KOPT-K1 (cell line): ENCODE data around the gene BRF1.

Source experiments
- H3K27ac ChIP-seq: fragments of 200-600 bp; sonication (generic); 2 replicates; pipeline ENCODE4 v1.5.1; 2016; ENCODE audit warnings: antibody characterized with exemption, mild to moderate bottlenecking, low read depth, low read length; ENCODE audit not compliant: poor library complexity, severe bottlenecking
- H3K36me3 ChIP-seq: fragments of 200-600 bp; sonication (generic); 2 replicates; pipeline ENCODE4 v1.5.1; 2017; ENCODE audit warnings: antibody characterized with exemption, mild to moderate bottlenecking, low read length, moderate library complexity; ENCODE audit not compliant: insufficient read depth
- H3K9me3 ChIP-seq: fragments of 200-600 bp; sonication (generic); 2 replicates; pipeline ENCODE4 v1.5.1; 2017; ENCODE audit warnings: antibody characterized with exemption, low read length, mild to moderate bottlenecking; ENCODE audit not compliant: insufficient read depth, poor library complexity, severe bottlenecking

The BRF1 gene

GRCh38 chr14:105256292-105256960, 44.4 kb downstream of the BRF1 start:
- H3K27ac ChIP-seq: no peak overlapping the region
- peaks cover 36% of the 10 kb centered on the region for H3K36me3 ChIP-seq
- no peaks in the 10 kb centered on the region for H3K9me3 ChIP-seq

- H3K27ac ChIP-seq: no peak overlapping the region
- no peaks in the 10 kb centered on the region for H3K9me3 ChIP-seq
- peaks cover 47% of the 10 kb centered on the region for H3K36me3 ChIP-seq
Observed at GRCh38 chr14:105255021-105255507, 45.7 kb downstream of the BRF1 start.

DNA sequence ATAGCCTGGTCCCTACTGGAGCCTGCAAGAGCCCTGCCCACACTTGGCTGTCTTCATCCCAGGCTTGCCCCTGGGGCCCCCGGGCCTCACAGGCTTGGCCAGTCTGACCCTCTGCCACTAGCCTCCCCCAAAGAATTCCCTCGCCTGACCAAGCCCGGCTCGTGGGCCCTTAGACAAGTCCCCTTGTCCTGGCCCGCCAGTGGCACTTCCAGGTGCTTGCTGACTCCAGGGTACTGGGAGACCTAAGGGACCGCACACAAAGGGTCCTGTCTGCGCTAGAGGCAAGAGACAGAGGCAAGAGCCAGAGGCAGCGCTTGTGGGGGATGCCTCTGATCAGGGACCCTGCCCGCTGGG, 47.5 kb downstream of the BRF1 start:
- Histone ChIP-seq H3K9me3 (no peaks in the 10 kb centered on the region), H3K27ac (no peak overlapping the region), H3K36me3 (peaks cover 49% of the 10 kb centered on the region)

DNA sequence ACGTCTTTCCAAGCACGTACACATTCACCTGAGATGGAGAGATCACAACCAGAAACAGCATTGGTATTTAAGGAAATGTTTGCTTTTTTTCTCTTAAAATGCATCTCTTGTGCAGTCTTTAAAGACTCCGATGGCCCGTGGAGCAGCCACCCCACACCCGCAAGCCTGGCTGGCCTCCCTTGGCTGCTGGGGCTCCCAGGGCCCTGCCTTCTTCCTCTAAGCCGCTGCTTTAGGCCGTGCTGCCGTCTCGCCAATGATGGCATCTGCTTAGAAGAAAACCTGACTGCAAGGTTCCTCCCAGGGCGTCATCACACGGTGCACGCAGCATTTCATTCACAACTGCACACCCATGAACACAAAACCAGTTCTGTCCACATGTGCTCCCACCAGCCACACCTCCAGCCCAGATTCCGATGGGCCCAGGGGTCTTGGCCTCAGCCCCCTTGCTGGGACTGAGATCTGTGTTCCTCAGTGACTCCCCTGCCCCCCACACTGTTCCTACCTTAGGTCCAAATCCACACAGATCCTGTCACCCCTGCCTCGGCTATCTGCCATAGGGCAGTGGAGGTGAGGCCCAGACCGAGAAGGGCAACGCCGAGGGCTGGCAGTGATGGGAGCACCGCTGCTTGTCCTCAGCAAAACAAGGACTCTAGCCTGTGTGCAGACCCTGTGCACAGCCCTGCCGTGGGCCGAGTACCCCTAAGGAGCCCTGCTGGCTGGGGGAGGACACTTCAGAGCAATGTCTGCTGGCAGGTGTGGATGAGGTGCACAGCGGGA, 48.1 kb downstream of the BRF1 start:
- H3K27ac ChIP-seq: no peak overlapping the region
- H3K36me3 ChIP-seq: peaks cover 49% of the 10 kb centered on the region
- no peaks in the 10 kb centered on the region for H3K9me3 ChIP-seq

DNA sequence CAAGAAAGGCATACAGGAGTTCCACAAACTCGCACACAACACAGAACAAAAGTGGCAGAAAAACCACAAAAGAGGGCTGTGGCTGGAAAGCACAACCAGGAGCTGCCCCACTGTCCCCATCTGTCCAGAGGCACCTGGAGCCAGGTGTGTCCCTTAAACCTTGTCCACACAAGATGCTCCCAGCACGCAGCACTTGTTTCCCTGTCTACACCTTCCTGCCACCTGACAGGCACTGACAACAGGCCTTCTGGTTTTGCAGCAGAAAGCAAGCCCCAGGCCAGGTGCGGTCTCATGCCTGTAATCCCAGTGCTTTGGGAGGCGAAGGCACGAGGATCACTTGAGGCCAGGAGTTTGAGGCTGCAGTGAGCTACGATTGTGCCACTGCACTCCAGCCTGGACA, 48.9 kb downstream of the BRF1 start:
- H3K36me3 ChIP-seq: peaks cover 51% of the 10 kb centered on the region
- H3K27ac ChIP-seq: no peak overlapping the region
- H3K9me3 ChIP-seq: no peaks in the 10 kb centered on the region

- no peaks in the 10 kb centered on the region for H3K9me3 ChIP-seq
- H3K36me3 ChIP-seq: peaks cover 46% of the 10 kb centered on the region
- no peak overlapping the region for H3K27ac ChIP-seq
Observed at GRCh38 chr14:105250986-105251385, 49.8 kb downstream of the BRF1 start.

GRCh38 chr14:105250008-105250366, 50.8 kb downstream of the BRF1 start:
- Histone ChIP-seq H3K27ac (no peak overlapping the region), H3K36me3 (peaks cover 50% of the 10 kb centered on the region), H3K9me3 (no peaks in the 10 kb centered on the region)

GRCh38 chr14:105249182-105250007, 51.4 kb downstream of the BRF1 start:
- H3K27ac ChIP-seq: no peak overlapping the region
- H3K9me3 ChIP-seq: no peaks in the 10 kb centered on the region
- H3K36me3 ChIP-seq: peaks cover 50% of the 10 kb centered on the region

- H3K27ac ChIP-seq: peak within 1 kb of the TSS; percentile 62
- H3K36me3 ChIP-seq: peaks cover 50% of the 10 kb centered on the region
- H3K9me3 ChIP-seq: no peaks in the 10 kb centered on the region
Observed at GRCh38 chr14:105248368-105249181, 52.2 kb downstream of the BRF1 start, which contains the start of gene BTBD6. Gene BTBD6 (plus strand): TSS chr14:105248533. CDS start chr14:105248712, 179 bp downstream.

- no peaks in the 10 kb centered on the region for H3K9me3 ChIP-seq
- peaks cover 46% of the 10 kb centered on the region for H3K36me3 ChIP-seq
- H3K27ac ChIP-seq: peak overlapping the region; percentile 59
Observed at GRCh38 chr14:105247715-105248367, 53.0 kb downstream of the BRF1 start.

- Histone ChIP-seq H3K9me3 (no peaks in the 10 kb centered on the region), H3K27ac (no peak overlapping the region), H3K36me3 (peaks cover 39% of the 10 kb centered on the region)
Observed at GRCh38 chr14:105247026-105247425, 53.8 kb downstream of the BRF1 start.

DNA sequence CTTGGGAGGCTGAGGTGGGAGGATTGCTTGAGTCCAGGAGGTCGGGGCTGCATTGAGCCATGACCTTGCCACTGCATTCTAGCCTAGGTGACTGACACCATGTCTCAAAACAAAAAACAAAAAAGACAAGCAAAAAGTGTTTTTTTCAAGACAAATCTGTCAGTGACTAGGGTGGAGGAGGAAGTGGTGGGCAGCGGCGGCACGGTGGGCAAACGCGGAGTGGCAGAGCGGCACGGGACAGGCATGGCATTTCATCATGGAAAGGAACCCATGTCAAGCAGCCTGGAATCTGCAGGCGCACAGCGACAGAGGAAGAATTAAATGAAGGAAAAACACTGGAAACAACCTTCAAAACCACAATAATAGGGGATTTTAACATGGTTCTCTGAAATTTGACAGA, 56.5 kb downstream of the BRF1 start:
- no peak overlapping the region for H3K27ac ChIP-seq
- H3K9me3 ChIP-seq: no peaks in the 10 kb centered on the region
- peaks cover 27% of the 10 kb centered on the region for H3K36me3 ChIP-seq

DNA sequence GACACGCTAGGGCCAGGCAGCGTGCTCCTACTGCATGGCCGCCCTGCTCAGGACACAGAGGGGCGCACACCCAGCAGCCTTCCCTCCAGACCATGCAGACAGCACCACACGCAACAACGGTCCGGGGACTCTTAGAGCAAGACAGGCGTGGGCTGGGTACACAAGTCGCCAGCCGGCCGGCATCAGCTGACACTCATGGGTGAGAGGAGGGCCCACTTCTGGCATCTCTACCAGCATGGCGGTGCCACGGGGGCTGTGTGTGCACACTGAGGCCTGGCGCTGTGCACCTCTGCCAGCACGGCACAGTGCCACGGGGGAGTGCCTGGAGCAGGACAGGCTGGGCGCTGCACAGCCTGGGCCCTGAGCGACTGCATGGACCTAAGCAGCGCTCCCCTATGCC, 59.2 kb downstream of the BRF1 start:
- no peaks in the 10 kb centered on the region for H3K9me3 ChIP-seq
- H3K36me3 ChIP-seq: peaks cover 19% of the 10 kb centered on the region
- H3K27ac ChIP-seq: no peak overlapping the region
